IMR-90 (cell line): ENCODE data around the gene GSTO1. TPM values are rescaled to one million over a fixed set of nuclear protein-coding genes. Genes with fewer than 3 reads are reported as not detected.

Experiments used
- ATAC-seq: fragments of 200-7000 bp; cut with Tn5 transposase; 2 replicates; pipeline ENCODE4 v1.9.1; 2020; ENCODE audit warnings: low read depth, mild to moderate bottlenecking, moderate library complexity
- BruUV-seq: library from RNA; stranded (reverse); fragments of 400-500 nt; replicated peaks from 2 replicates; lab custom pipeline; 2021; lab: Mats Ljungman, UMichigan
- CTCF ChIA-PET: fragments of 300-600 bp; formaldehyde crosslinking; extraction: SDS; loops from one replicate; lab custom pipeline; 2021; ENCODE audit warnings: antibody characterized with exemption; lab: Yijun Ruan, JAX
- POLR2A ChIA-PET: fragments of 300-600 bp; sonication (Branson Sonifier 250); formaldehyde crosslinking; loops from one replicate; lab custom pipeline; 2022; ENCODE audit warnings: antibody characterized with exemption; ENCODE audit not compliant: unreplicated experiment; lab: Charles Lee
- DNase-seq: peaks from one replicate; pipeline ENCODE4 v3.0.0; 2013
- H2AFZ ChIP-seq: replicated peaks from 2 replicates; pipeline ENCODE3; 2013; ENCODE audit warnings: low read length, mild to moderate bottlenecking; ENCODE audit not compliant: poor library complexity
- H2AK5ac ChIP-seq: 2 replicates; pipeline ENCODE4 v1.6.1; 2013; ENCODE audit warnings: low read depth, low read length, inconsistent platforms
- H2AK9ac ChIP-seq: replicated peaks from 2 replicates; pipeline ENCODE3; 2013; ENCODE audit warnings: mild to moderate bottlenecking, low read depth, low read length, moderate library complexity; ENCODE audit not compliant: poor library complexity
- H2BK120ac ChIP-seq: 2 replicates; pipeline ENCODE4 v1.6.1; 2013; ENCODE audit warnings: low read depth, low read length, inconsistent platforms
- H2BK15ac ChIP-seq: 3 replicates; pipeline ENCODE4 v1.6.1; 2013; ENCODE audit warnings: low read depth, low read length, inconsistent platforms
- H2BK20ac ChIP-seq: 2 replicates; pipeline ENCODE4 v1.6.1; 2013; ENCODE audit warnings: low read depth, mild to moderate bottlenecking, inconsistent platforms, low read length, moderate library complexity
- H2BK5ac ChIP-seq: 2 replicates; pipeline ENCODE4 v1.6.1; 2013; ENCODE audit warnings: mild to moderate bottlenecking, low read depth, low read length, inconsistent platforms; ENCODE audit not compliant: poor library complexity, severe bottlenecking
- H3K14ac ChIP-seq: replicated peaks from 2 replicates; pipeline ENCODE4 v1.6.1; 2013; ENCODE audit warnings: low read depth, low read length, inconsistent platforms
- H3K18ac ChIP-seq: 2 replicates; pipeline ENCODE4 v1.6.1; 2013; ENCODE audit warnings: low read depth, low read length, control low read depth
- H3K23ac ChIP-seq: 2 replicates; pipeline ENCODE4 v1.6.1; 2013; ENCODE audit warnings: low read depth, low read length, inconsistent platforms
- H3K27ac ChIP-seq: 2 replicates; pipeline ENCODE4 v1.5.1; 2013; ENCODE audit warnings: mild to moderate bottlenecking, control low read depth, low read length; ENCODE audit not compliant: insufficient read depth
- H3K27me3 ChIP-seq: 2 replicates; pipeline ENCODE4 v1.6.1; 2013; ENCODE audit warnings: low read length; ENCODE audit not compliant: control insufficient read depth, insufficient read depth
- H3K36me3 ChIP-seq: 2 replicates; pipeline ENCODE4 v1.6.1; 2013; ENCODE audit warnings: low read length, mixed read lengths; ENCODE audit not compliant: control insufficient read depth, insufficient read depth
- H3K4ac ChIP-seq: 2 replicates; pipeline ENCODE4 v1.6.1; 2013; ENCODE audit warnings: low read depth, low read length, inconsistent platforms
- H3K4me1 ChIP-seq: 2 replicates; pipeline ENCODE4 v1.6.1; 2013; ENCODE audit warnings: low read length, mixed read lengths; ENCODE audit not compliant: control insufficient read depth, insufficient read depth
- H3K4me2 ChIP-seq: 2 replicates; pipeline ENCODE4 v1.6.1; 2013; ENCODE audit warnings: low read depth, mild to moderate bottlenecking, control low read depth, low read length, moderate library complexity
- H3K4me3 ChIP-seq: 2 replicates; pipeline ENCODE4 v1.5.1; 2013; ENCODE audit warnings: low read depth, mild to moderate bottlenecking, control low read depth, low read length, moderate library complexity; ENCODE audit not compliant: insufficient read depth
- H3K56ac ChIP-seq: 2 replicates; pipeline ENCODE4 v1.6.1; 2013; ENCODE audit warnings: low read length, inconsistent platforms; ENCODE audit not compliant: insufficient read depth; ENCODE audit errors: extremely low read depth
- H3K79me1 ChIP-seq, 2 experiments: 2 replicates each; pipeline ENCODE4 v1.6.1; 2013; ENCODE audit warnings: low read length in 2 of 2, inconsistent platforms in 1 of 2, low read depth in 1 of 2
- H3K9ac ChIP-seq: 2 replicates; pipeline ENCODE4 v1.6.1; 2013; ENCODE audit warnings: low read depth, low read length, control low read depth
- H3K9me1 ChIP-seq: 2 replicates; pipeline ENCODE4 v1.6.1; 2013; ENCODE audit warnings: low read length, inconsistent platforms; ENCODE audit not compliant: insufficient read depth
- H3K9me3 ChIP-seq: 2 replicates; pipeline ENCODE4 v1.6.1; 2013; ENCODE audit warnings: low read length; ENCODE audit not compliant: control insufficient read depth, insufficient read depth
- H4K20me1 ChIP-seq: 2 replicates; pipeline ENCODE4 v1.6.1; 2013; ENCODE audit warnings: low read length, inconsistent platforms; ENCODE audit not compliant: insufficient read depth
- H4K5ac ChIP-seq: 2 replicates; pipeline ENCODE4 v1.6.1; 2013; ENCODE audit warnings: mild to moderate bottlenecking, low read depth, low read length, control low read depth
- H4K8ac ChIP-seq, 2 experiments: 2 replicates each; pipeline ENCODE4 v1.6.1; 2013; ENCODE audit warnings: low read depth in 2 of 2, low read length in 2 of 2, control low read depth in 1 of 2, inconsistent platforms in 1 of 2
- H4K91ac ChIP-seq: 2 replicates; pipeline ENCODE4 v1.6.1; 2013; ENCODE audit warnings: low read depth, low read length, inconsistent platforms; ENCODE audit not compliant: insufficient read depth
- FOS ChIP-seq: fragments of 150-350 bp; IDR thresholded peaks from 2 replicates; pipeline ENCODE4 v1.6.1; 2016; ENCODE audit warnings: low read depth, low read length
- WGBS, 2 experiments: methylation state at CpG; one replicate each; pipeline versions ENCODE4 v1.1.5 to v1.1.7; 2013; ENCODE audit warnings: missing lambda C conversion rate in 2 of 2; ENCODE audit not compliant: insufficient read length in 1 of 2; ENCODE audit errors: extremely low coverage in 2 of 2; 5-methylcytosine and 5-hydroxymethylcytosine counted together
- dilution Hi-C: fragments of 300-500 bp; cut with HindIII; formaldehyde crosslinking; loops from one replicate; pipeline ENCODE4 v1.14.3; 2018; ENCODE audit warnings: low sequenced_read_pairs; ENCODE audit not compliant: unreplicated experiment
- in situ Hi-C: fragments of 300-500 bp; cut with MboI; formaldehyde crosslinking; loops from 3 replicates; pipeline ENCODE4 v1.14.3; 2019; ENCODE audit warnings: low sequenced_read_pairs, inconsistent platforms, mixed read lengths
- intact Hi-C: fragments of 100-400 bp; cut with micrococcal nuclease; formaldehyde crosslinking; loops from 2 replicates; pipeline ENCODE4 v1.10.0; 2022
- polyA plus RNA-seq, 3 experiments: library from polyadenylated mRNA; depleted of rRNA; stranded (reverse); fragments of >200 nt; gene quantifications; 2 replicates each; pipeline ENCODE4 v1.2.3, GENCODE V29; 2012; ENCODE audit warnings: low replicate concordance in 1 of 3
- total RNA-seq: library from RNA; depleted of rRNA; stranded (reverse); fragments of >200 nt; gene quantifications from 2 replicates; pipeline ENCODE4 v1.2.3, GENCODE V29; 2012

GSTO1 gene
- total and polyA plus RNA-seq, 2 of the 4 experiments (the other 2 are of a cell fraction) = 186 to 258 TPM

DNA sequence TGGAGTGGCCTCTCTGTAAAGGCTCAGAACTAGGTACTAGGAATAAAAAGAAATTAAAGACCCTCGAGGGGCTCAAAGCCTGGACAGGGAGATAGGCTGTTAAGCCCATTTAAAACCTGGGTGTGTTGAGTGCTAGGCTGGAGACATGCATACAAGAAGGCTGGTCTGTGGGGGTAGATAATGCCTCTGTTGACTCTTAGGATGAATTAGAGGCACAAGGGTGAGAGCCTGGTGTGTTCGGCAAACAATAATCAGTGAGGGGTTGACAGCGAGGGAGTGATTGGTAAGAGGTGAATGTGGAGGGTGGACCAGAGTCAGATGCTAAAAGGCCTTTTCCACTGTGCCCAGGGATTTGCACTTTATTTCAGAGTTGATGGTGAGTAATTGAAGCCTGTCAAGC, 27.0 kb downstream of the GSTO1 start:
- Histone ChIP-seq H4K91ac (no peak overlapping the region), H2BK120ac (no peak overlapping the region), H3K18ac (no peak overlapping the region), H3K56ac (no peak overlapping the region), H2BK5ac (no peak overlapping the region), H4K5ac (no peak overlapping the region), H3K4me2 (no peak overlapping the region), H2AFZ (no peak overlapping the region), H3K4me3 (no peak overlapping the region), H3K9me1 (no peaks in the 10 kb centered on the region), H3K9ac (no peak overlapping the region), H3K36me3 (no peaks in the 10 kb centered on the region), H3K23ac (no peak overlapping the region), H4K8ac (no peak overlapping the region), H3K4me1 (no peaks in the 10 kb centered on the region), H4K20me1 (no peaks in the 10 kb centered on the region), H2BK20ac (no peak overlapping the region), H3K14ac (no peak overlapping the region), H3K27ac (no peak overlapping the region), H3K9me3 (no peaks in the 10 kb centered on the region), H3K27me3 (no peaks in the 10 kb centered on the region), H2AK5ac (no peak overlapping the region), H3K4ac (no peak overlapping the region), H2BK15ac (no peak overlapping the region), H3K79me1 (no peaks in the 10 kb centered on the region), H2AK9ac (no peak overlapping the region)
- ChIA-PET POLR2A (no interaction called here), CTCF (interaction anchor here (0.5 to 3.1 kb wide), 2 partner anchors 9 to 11 kb away, joined by 4 to 12 read pairs; no protein-coding TSS in a partner anchor)
- in situ Hi-C loops (no loop called here), intact Hi-C loops (no loop called here), dilution Hi-C loops (no loop called here)
- no peak for ATAC-seq
- BruUV-seq = no TSS peak
- no peak for DNase-seq
- 75% methylated on average over 1 of the region's 3 CpGs; no CpG with 5 or more reads in 1 of the 2 experiments for WGBS, 2 experiments
- TF ChIP-seq FOS = no peak
